ENCODE measurements around the gene BEST2.

The BEST2 gene

DNA sequence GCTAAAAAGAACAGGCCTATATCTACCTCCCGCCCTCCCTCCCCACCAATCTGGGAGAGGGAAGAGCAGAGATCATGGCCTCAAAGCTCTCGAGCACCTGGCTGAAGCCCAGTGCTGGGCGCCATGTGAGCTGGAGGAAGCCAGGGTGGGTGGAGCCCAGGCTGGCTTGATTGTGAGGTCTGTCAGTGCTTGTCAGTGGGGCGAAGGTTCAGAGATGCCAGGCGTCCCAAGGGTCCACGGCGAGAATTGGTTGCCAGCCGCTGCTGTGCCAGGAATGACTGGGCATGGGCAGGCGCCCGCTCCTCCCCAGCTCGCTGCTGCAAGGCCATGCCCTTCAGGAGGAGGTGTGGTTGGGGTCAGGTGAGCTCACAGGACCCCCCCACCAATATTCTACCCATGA, 11.5 kb downstream of the BEST2 start:
- TF ChIP-seq, protein P1, sequence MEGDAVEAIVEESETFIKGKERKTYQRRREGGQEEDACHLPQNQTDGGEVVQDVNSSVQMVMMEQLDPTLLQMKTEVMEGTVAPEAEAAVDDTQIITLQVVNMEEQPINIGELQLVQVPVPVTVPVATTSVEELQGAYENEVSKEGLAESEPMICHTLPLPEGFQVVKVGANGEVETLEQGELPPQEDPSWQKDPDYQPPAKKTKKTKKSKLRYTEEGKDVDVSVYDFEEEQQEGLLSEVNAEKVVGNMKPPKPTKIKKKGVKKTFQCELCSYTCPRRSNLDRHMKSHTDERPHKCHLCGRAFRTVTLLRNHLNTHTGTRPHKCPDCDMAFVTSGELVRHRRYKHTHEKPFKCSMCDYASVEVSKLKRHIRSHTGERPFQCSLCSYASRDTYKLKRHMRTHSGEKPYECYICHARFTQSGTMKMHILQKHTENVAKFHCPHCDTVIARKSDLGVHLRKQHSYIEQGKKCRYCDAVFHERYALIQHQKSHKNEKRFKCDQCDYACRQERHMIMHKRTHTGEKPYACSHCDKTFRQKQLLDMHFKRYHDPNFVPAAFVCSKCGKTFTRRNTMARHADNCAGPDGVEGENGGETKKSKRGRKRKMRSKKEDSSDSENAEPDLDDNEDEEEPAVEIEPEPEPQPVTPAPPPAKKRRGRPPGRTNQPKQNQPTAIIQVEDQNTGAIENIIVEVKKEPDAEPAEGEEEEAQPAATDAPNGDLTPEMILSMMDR (IDR thresholded peaks at IDR 0.05; ENCODE audit: low read depth, low read length), result no peak
- H3K9me3 ChIP-seq, result no peaks in the 10 kb centered on the region
- no peaks in the 10 kb centered on the region for H3K4me1 ChIP-seq
- no peak for DNase-seq
- no peak overlapping the region for H3K4me3 ChIP-seq (ENCODE audit: low read depth, low read length)
- no peaks in the 10 kb centered on the region; the same call in 1 of the 2 replicates for H3K36me3 ChIP-seq
- H3K27me3 ChIP-seq, result no peaks in the 10 kb centered on the region

DNA sequence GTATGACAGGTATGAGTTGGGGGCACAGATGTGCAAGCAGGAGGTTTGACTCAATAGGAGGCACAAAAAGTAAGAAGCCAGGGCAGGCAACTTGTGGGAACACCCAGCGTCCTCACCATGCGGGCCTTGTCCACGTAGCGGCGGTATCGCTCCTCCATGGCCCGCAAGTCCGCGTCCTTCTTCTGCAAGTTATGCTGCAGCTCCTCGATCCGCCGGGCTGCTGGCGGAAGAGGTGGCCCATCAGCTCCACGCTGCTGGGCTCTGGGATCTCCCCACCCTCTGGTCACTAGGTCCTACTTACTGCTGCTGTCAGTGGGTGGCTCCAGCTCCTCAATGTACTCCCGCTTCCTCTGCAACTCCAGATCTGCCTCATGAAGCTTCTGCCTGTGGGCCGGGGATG, 13.1 kb downstream of the BEST2 start:
- H3K4me3 ChIP-seq (ENCODE audit: low read depth, low read length), result no peak overlapping the region
- H3K4me1 ChIP-seq, result no peaks in the 10 kb centered on the region
- TF ChIP-seq, protein P1 (IDR thresholded peaks at IDR 0.05; ENCODE audit: low read depth, low read length), result no peak
- DNase-seq, result no peak
- no peaks in the 10 kb centered on the region for H3K9me3 ChIP-seq
- H3K36me3 ChIP-seq, result no peaks in the 10 kb centered on the region; the same call in 1 of the 2 replicates
- no peaks in the 10 kb centered on the region for H3K27me3 ChIP-seq

DNA sequence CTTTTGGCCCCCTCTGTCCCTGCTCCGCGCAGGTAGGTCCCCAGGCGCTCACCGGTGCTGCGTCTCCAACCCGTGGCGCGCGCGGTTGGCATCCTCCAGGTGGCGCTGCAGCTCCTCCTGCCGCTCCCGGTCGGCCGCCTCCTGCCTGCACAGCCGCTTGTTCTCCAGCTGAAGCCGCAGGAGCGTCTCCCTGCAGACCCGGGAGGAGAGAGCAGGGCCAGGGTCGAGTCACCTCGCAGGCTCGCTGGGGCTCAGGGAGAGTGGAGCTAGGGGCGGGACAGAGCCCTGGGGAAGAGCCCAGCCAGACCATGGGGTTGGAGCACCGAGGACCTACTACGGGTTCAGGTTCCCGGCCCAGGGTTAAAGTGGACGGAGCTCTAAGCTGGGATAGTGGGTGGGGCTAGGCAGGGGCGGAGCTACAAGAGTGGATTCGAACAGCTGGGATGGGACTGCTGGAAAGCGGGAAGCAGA, 14.5 kb downstream of the BEST2 start:
- Histone ChIP-seq H3K27me3 (no peaks in the 10 kb centered on the region), H3K36me3 (no peaks in the 10 kb centered on the region; the same call in 1 of the 2 replicates), H3K4me3 (ENCODE audit: low read depth, low read length) (peak overlapping the region; percentile 66), H3K9me3 (no peaks in the 10 kb centered on the region), H3K4me1 (no peaks in the 10 kb centered on the region)
- TF ChIP-seq, protein P1 (IDR thresholded peaks at IDR 0.05; ENCODE audit: low read depth, low read length), result peak; percentile 74
- DNase-seq, result peak; percentile 92

DNA sequence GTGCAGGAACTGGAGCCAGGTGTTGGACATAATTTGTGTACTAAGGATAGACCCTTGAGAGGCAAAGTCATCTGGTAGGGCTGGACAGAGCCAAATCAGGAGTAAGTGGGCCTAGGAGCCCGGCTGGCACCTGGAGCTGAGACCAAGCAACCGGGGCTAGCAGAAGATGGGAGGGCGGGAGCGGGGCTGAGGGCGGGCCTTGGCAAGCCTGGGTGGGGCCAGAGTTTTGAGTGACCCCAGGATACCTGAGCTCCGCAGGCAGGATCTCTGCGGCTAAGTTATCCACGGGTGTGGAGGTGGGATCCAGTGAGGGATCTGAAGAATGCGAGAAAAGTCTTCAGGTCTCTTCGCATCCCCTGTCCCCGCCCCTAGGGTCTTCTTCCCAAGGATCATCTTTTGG, 15.6 kb downstream of the BEST2 start:
- Histone ChIP-seq H3K9me3 (no peaks in the 10 kb centered on the region), H3K4me3 (ENCODE audit: low read depth, low read length) (no peak overlapping the region), H3K27me3 (no peaks in the 10 kb centered on the region), H3K36me3 (no peaks in the 10 kb centered on the region; the same call in 1 of the 2 replicates), H3K4me1 (no peaks in the 10 kb centered on the region; the same call in 1 of the 2 replicates)
- DNase-seq, result no peak
- TF ChIP-seq, protein P1 (IDR thresholded peaks at IDR 0.05; ENCODE audit: low read depth, low read length), result no peak

DNA sequence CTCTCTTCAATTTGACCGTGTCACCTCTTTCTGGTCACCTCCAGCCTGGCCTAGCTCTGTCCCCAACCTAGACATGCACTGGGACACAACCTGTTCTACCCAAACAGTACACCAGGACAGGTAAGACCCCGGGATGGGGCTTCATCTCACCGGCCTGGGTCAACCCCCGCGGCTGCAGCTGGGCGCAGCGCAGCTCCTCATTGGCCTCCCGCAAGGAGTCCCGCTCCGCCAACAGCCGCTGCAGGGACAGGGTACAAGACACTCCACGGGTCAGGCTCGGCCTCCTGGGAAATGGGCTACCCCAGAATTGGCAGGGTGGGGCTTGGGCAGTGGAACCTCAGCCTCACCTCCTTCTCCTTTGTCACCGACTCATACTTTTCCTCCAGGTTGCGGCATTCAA, 16.1 kb downstream of the BEST2 start:
- Histone ChIP-seq H3K36me3 (no peaks in the 10 kb centered on the region; the same call in 1 of the 2 replicates), H3K27me3 (no peaks in the 10 kb centered on the region), H3K4me1 (no peaks in the 10 kb centered on the region; the same call in 1 of the 2 replicates), H3K4me3 (ENCODE audit: low read depth, low read length) (no peak overlapping the region), H3K9me3 (no peaks in the 10 kb centered on the region)
- no peak for DNase-seq
- TF ChIP-seq, protein P1 (IDR thresholded peaks at IDR 0.05; ENCODE audit: low read depth, low read length), result no peak

DNA sequence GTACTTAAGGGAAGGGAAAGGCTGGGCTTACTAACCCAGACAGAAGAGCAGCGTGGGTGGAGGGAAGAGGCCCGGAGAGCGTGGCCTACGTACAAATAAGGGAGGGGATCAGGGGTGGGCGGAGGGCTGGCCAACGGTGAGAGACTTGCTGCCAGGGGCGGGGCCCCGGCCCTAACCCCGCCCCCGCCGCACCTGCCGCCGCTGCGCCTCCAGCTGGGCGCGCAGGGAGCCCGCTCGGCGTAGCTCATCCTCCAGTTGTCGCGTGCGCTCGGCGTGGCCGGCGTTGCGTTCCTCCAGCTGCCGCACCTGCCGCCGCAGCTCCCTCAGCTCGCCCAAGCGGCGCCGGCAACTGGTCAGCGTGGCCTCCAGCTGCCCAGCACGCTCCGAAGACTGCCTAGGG, 18.1 kb downstream of the BEST2 start:
- Histone ChIP-seq H3K36me3 (no peaks in the 10 kb centered on the region), H3K4me1 (no peaks in the 10 kb centered on the region; the same call in 1 of the 2 replicates), H3K9me3 (no peaks in the 10 kb centered on the region), H3K27me3 (no peaks in the 10 kb centered on the region), H3K4me3 (ENCODE audit: low read depth, low read length) (no peak overlapping the region)
- TF ChIP-seq, protein P1 (IDR thresholded peaks at IDR 0.05; ENCODE audit: low read depth, low read length), result no peak
- peak; percentile 78 for DNase-seq

Measured in BE2C (cell line).